Inferior parietal cortex (tissue), 1 donor: Measurements from ENCODE around the gene OXCT1.
"Not testable (repeated sequence)": the region's sequence is repeated elsewhere in the genome, so short reads cannot be mapped to it uniquely, and the experiment has no call there.

ENCODE experiments used
- DNase-seq: peaks from one replicate; pipeline ENCODE4 v3.0.0-alpha.2; 2016; ENCODE audit errors: extremely low spot score

OXCT1 gene

DNA sequence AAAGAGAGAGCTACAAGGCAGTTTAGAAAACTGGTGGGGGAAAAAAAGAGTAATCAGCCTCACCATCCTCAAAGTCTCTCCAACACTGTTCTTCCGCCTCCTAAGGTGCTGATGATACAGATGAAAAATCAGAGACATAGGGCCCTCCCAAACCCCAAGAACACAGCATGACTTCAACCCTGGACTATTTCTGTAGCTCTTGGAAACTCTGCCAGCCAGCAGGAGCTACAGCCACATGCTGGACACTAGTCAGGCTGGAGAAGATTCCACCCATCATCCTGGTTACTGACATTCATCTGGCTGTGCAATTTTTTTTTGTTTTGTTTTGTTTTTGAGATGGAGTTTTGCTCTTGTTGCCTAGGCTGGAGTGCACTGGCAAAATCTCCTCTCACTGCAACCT lies 42.4 kb downstream of the OXCT1 start:
- DNase-seq, result no peak

DNA sequence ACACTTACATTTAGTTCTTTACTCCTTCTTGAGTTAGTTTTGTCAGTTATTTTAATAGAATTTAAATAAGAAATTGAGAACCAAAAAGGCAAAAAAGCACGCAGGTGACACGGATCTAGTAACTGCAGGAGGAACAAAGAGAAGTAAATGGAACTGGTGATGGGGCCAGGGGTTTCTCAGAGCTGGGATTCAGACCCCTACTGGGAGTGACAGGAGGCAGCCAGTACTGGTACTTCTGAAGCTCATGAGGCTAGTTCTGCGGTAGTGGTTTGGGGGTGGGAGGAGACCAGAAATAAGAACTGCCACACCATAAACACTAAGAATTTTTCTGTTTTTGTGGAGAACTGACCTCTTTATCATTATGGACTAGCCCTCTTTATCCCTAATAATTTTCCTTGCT lies 48.2 kb downstream of the OXCT1 start:
- DNase-seq, result no peak

DNA sequence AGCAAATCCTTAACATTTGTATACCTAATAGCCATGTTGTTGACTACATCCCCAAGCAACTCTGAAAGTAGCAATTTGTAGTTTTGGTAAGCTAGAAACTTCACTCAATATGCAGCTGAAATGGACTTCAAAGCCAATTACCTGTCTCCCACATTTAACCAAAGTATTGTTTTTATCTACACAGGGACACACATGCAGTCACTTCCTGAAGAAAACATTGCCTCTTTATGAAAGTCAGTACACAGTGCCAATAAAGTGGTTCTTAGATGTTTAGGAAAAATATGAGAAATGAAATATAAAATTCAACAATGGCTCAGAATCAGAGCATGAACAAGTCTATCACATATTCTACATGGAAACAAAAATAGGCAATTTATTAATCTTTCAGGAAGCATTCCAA lies 49.2 kb downstream of the OXCT1 start:
- DNase-seq, result no peak

DNA sequence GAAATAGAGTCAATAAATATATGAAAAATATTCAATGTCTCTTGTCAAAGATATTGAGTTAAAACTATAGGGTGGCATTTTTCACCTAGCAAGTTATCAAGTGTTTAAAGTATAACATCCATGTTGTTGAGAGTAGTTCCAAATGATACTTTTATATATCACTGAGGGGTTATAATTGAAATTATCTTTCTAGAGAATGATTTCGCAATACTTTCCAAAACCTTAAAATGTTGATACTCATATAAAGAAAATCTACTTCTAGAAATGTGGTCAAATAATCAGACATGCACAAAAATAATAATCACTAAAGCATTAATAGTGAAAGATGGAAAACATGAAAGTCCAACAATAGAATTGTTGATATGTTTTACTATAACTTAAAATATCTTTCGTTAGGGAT lies 50.1 kb downstream of the OXCT1 start:
- DNase-seq, result no peak

DNA sequence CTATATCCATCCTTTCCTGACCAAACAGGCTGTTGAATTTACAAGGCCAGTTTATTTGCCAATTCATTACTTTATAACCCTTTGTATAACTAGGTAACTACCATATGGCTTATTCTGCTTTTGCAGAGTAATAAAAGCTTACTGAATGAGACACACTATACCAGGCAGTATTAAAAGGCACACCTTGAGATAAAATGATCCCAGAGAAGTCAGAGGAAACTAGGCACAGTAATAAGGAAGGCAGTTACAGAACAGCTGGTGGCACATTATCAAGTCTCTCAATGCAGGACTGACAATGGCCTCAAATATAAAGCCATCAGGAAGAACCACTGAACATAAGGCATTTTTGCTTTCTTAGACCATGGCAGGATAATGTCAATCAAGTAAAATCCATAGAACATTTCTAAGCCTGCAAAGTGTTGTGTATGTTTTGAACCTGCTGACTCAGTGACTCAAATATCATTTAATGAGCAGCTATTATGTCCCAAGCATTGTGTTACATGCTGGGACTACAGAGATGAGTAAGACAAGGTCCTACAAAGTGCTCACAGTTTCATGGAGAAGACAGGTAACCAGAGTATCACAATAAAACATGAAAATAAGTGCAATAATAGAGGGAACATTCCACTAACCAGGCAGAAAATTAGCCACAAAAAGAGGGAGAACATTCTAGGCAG lies 52.5 kb downstream of the OXCT1 start:
- no peak for DNase-seq

DNA sequence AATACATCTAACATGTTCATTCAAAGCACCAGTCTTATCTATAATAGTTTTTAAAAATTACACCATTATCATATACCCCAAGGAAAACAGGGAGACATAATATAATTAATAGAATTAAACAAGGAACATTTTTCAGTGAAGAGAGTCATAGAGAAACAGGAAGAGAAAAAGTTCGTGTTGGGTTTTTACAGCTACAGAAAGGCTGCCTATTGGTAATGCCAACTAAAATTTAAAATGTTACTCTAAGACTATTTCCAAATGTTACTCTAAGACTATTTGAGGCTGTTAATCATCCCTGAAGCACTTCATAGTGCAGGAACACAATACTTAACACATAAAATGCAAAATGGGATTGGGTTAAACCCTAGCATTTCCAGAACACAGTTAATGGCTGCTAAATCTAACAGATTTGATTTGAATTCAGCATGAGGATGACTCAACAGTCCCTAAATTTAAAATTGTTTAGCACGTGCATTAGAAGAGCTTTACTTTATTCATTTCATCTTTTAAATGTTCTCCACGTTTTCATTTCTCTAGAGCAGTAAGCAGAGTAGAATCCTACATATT lies 54.5 kb downstream of the OXCT1 start:
- no peak for DNase-seq

DNA sequence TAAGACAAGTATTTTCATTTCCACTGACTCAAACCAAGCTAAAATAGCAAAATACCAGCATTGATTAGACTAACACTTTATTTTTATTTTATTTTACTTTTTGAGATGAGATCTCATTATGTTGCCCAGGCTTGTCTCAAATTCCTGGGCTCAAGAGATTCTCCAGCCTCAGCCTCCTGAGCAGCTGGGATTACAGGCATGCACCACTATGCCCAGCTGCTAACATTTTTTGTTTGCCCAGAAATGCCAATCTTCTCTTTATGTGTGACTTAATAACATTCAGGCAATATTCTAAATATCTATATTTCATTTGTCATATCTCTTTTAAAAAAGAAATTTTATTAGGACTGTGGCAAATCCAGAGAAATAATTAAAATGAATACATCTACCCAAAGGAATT lies 55.0 kb downstream of the OXCT1 start:
- no peak for DNase-seq

DNA sequence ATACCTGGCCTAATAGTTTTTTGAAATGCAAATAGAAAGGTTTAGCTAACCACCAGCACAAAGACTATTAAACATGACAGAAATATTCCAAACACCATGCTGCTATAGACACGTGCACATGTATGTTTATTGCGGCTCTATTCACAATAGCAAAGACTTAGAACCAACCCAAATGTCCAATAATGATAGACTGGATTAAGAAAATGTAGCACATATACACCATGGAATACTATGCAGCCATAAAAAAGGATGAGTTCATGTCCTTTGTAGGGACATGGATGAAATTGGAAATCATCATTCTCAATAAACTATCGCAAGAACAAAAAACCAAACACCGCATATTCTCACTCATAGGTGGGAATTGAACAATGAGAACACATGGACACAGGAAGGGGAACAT lies 55.9 kb downstream of the OXCT1 start:
- DNase-seq, result not testable (repeated sequence)

DNA sequence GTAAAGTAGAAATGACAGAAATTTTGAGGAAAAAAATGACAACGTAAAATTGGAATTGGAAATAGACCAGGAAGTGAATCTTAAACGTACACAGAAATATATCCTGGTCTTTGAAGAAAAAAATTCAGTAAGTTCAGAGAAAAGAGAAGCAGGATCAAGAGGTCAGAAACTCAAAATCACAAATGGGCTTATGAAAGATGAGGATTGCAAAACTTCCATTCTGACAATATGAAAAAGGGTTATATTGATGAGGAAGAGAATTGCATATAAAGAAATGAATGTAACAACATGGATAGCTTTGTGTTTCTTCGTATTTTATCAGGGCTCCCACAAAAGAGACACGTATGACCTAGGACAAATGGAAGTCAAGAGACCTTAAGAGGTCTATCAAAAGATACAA lies 58.1 kb downstream of the OXCT1 start:
- DNase-seq, result no peak

DNA sequence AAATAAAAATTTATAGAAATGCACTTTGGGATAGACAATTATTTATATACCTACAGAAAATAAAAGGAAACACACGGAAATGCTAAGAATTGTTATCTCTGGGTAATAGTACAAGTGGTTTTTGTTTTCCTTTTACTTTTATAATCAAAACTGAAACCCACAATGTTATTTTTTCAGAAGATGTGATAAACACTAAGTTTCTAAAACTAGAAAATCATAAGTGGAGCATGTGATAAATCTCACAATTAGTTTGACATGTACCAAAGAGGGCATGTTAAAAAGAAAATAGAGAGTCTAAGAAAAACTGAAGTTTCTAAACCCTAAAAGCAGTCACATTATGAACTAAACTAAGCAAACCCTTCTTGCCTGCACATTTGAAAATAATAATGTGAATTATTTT lies 61.1 kb downstream of the OXCT1 start:
- no peak for DNase-seq

DNA sequence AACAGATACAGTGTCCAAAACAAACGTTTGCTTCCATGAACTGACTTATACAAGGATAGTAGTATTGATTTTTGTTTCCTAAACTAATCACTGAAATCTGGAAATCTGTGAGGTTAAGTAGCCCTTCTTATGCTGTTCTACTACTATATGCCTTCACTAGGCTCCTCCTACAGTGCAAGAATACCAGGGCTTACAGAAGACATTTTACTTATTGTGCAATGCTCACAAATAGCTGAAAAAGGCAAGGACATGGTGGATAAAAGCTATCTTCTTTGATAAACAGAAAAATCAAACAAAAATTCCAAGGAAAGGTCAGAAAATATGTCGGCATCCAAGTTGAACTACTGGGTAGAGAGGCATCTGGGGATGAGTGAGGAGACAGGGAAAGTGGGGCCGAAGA lies 61.9 kb downstream of the OXCT1 start:
- DNase-seq, result no peak

DNA sequence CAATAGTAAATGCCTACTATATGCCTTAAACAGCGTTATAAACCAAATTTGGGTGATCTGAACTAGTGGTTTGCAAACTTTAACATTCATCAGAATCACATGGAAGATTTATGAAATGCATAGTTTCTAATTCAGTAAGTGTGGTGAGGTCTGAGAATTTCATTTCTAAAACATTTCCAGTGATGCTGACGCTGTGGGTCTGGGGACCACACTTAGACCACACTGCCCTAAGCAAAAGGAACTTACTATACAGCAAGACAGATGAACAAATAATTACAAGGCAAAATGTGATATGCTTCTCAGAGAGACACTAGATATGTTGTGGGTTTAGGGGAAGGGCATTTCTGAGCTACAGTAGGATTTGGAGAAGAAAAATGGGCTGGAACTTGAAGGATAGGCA lies 72.6 kb downstream of the OXCT1 start:
- no peak for DNase-seq

DNA sequence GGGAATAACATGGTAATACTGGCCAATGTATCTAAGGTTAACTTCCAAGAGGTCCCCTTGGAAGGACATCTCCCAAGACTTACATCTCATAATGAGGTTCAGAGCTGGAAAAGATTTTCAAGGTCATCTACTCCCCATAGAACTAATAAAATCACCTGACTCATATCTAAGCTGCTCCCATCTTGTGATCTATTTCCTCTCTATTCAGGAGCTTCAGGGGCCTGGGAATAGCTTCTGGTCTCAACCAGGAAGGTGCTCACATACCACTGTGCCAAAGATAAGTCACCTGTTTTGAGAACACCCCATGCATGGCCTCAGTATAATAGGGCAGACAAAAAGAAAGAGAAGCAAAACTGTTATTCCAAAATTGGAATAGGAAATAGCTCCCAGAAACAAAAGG lies 74.2 kb downstream of the OXCT1 start:
- no peak for DNase-seq

DNA sequence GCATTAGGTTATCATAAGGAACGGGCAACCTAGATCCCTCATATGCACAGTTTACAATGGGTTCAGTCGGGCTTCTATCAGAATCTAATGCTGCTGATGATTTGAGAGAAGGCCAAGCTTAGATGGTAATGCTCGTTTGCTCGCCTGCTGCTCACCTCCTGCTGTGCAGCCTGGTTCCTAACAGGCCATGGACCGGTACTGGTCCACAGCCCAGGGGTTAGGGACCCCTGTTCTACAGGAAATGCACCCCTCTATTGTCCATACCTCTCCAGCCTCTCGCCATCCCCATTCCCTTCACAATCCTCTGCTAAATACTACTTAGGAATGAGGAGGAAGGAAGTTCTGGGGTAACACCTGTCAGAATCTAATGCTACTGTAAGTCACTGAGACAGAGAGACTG lies 75.1 kb downstream of the OXCT1 start:
- DNase-seq, result no peak

DNA sequence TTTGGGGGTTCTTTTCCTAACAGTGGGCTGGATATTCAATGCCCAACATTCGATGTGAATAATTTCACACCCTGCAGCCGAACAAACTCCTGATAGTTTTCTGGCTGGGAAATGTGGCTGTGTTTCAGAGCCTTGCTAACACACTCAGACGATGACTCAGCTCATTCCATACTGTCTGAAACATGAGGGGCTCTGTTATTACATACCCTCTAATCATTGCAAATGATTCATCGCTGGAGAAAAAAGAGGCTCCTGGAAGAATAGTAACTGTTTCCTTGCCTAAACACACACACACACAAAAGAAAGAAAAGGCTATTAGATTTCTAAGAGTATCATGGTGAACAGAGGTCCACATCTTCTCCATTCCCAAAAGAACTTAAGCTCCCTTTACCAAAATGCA lies 75.8 kb downstream of the OXCT1 start:
- DNase-seq, result no peak

DNA sequence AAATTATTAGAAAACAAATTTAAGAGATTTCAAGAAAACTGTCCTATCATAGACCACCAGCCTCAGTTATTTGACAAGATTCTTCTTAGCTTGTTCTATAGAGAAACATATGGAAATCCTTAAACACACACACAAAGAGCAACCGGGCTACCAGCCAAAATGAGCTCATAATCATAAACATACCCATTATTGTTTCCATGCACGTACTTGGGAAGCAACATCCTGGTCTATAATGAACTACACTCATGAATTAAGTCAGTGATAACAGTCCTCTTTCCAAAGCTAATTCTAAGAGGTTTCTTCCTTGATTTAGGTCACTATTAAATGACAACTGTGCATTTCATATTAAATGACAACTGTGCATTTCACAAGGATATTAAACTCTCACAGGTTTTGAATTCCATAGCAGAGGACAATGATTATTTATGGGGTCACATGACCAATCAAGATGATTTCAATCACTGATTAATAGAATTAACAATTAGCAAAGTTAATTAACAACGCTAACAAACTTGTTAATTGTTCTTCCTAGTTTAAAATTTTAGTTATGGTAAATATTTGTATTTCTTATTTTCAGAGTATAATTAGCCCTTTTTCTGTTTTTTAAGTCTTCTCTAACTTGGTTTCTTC lies 77.0 kb downstream of the OXCT1 start:
- no peak for DNase-seq

DNA sequence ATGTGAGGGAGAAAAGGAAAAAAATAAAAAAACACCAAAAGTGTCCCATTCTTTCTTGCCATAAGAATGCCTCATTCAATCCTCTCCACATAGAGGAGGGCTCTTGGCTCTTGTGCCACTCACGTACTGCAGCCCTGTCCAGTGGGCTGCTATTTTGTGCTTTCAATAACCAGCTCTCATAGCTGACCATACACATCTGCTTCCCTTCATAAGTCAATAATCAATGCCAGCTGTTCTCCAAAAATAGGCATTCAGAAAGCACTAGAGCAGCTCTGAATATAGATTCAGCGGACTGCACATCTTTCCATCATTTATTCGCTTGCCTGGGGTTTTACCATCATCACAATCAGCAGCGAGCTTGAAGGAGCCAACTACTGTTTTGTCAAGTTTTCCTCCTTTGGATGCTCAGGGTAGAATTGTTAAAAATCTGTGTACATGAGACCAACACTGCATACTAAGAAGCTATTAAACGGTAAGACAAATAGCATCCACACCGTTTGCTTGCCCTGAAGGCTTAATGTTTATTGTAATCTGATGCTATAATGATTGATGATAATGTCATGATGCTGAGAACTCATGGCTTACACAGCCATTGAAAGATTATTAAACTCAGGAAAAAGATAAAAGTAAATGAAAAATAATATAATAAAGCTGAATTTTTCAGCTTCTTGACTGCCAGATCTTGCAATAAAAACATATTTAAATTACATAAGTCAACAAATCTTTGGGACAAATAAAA lies 80.0 kb downstream of the OXCT1 start:
- DNase-seq, result no peak

DNA sequence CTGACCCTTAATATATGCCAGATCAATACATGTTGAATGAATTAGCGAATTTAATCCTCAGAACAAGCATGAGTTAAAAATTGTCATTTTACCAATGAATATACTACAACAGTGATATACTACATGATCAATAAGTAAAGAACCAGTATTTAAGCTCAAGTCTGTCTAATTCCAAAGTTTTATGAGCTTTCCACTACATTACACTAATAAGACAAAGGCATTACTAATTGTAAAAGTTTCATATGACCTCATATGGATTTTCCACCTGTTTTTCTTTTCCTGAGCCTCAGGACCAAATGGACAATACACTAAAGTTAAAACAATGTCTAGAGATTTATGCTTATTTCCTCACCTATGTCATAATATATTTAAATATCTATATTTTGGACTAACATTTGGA lies 80.8 kb downstream of the OXCT1 start:
- no peak for DNase-seq

DNA sequence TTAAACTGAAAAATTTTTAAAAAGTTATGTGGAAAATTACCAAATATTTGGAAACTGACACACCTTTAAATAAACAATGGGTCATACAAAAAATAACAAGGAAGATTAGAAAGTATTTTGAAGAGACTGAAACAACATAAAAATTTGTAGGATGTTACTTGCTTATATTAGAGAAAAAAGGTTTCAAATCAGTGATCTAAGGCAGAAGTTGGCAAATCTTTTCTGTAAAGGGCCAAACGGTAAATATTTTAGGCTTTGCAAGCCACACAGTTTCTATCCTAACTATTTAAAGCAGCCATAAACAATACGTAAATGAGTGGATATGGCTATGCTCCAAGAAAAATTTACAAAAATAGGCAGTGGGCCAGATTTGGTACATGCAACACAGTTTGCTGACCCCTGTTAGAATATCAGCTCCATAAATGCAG lies 81.3 kb downstream of the OXCT1 start:
- no peak for DNase-seq

DNA sequence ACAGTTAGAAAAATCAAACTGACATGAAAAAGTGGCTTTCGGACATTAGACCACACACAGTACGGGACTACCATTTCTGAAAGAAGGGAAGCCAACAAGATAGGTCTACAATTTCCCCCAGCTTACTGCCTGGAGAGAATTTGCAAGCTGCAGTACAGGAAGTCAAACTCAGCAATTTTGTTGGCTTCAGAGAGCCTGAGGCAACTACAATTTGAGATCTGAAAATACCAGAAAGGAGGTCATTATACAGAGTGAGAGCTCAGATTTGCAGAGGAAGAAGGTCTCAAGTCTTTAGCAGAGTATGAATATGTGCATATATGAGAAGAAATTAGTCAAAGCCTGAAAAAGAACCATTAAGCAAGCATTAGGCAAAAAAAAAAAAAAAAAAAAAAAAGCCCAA lies 83.0 kb downstream of the OXCT1 start:
- no peak for DNase-seq

DNA sequence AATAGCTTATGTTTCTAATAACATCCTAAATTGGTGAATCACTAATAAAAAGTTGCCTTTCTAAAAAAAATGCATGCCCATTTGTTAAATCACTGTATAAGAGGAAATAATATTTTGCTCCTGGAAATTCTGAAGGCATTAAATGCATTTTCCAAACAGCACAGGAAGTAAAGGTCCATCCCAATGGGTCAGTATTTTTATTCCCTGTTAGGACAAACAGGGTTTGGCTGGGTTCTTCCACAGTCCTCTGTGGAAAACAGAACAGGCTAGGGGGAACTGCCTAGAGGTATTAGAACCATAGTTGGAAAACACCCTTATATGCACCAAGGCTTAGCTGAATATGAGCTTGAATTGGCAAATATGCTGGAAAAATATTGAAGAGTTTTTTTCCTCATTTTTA lies 85.2 kb downstream of the OXCT1 start:
- no peak for DNase-seq

DNA sequence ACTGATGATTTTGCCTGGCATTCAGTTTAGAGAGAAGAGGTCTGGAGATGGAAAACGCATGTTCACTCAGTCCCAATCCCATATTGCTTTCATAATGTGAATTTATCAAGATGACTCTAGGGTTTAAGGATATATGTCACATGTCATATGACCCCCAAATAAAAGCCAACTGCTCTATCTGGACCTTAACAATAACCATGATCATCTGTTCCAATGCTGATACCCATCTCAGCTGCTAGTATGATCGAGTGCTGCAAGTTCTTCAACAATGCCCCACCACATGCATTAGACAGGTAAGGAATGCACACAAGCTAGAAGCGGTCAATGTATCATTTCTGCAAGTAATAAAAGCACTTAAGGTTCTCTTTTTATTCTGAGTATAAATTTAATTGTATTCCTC lies 91.8 kb downstream of the OXCT1 start:
- DNase-seq, result no peak

DNA sequence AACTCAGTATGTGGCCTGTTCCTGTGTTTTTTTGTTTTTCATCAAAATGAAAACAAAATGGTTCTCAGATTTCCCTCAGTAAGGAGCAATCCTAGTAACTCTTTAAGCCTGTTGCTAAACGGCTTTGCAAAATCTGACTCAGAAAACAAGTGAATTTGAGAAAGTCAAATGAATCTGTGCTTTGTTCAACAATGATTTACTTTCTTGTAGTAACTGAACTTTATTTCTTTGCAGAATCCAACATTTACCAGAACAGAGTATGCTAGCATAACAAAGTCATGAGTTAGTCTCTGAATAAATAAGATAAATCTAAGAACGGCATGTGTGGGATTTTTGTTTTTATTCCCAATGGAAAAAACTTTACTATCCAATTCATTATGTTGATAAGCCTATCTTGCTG lies 93.8 kb downstream of the OXCT1 start:
- DNase-seq, result no peak
